Upper lobe of left lung (tissue), 4 donors: ENCODE measurements around the gene PRELP.

Experiments
- CTCF ChIP-seq, 6 experiments: fragments of 450-650 bp in 4 of 6; fragments of 200-600 bp in 2 of 6; sonication (generic) in 2 of 6; IDR thresholded peaks; one replicate each; pipeline ENCODE4 v1.5.1; 2016 to 2019; ENCODE audit warnings: antibody characterized with exemption in 6 of 6
- POLR2A ChIP-seq, 4 donors: fragments of 450-650 bp; IDR thresholded peaks; one replicate each; pipeline ENCODE4 v1.5.1; 2016 to 2017; ENCODE audit warnings: antibody characterized with exemption in 4 of 4, mild to moderate bottlenecking in 2 of 4

DNA sequence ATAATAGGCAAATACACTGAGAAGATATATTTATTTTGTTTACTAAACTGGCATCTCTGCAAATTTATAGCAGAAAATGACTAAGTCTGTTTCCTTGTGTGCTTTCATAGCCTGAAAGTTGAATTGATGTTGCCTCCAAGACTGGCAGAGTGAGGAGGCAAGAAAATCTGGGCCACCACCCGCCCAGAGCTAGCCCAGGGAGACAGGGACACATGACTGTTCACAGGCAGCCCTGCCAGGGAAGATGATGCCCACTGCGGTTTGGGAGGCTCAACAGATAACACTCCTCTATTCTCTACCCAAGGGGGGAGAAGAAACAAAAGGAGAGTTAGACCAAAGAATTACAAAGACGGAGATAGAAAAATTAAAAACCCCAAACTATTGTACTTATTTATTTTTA is 55.5 kb downstream of the PRELP start:
- TF ChIP-seq CTCF (IDR thresholded peaks at IDR 0.05) (no peak), POLR2A (IDR thresholded peaks at IDR 0.05) (no peak)
